SH-SY5Y (cell line): ENCODE data around the gene ZSWIM6.

Experiments used
- GATA2 ChIP-seq: IDR thresholded peaks from 2 replicates; pipeline ENCODE4 v1.6.1; 2011; ENCODE audit warnings: mild to moderate bottlenecking, low read depth, low read length
- GATA3 ChIP-seq: IDR thresholded peaks from 2 replicates; pipeline ENCODE4 v1.6.1; 2011; ENCODE audit warnings: low read depth, mild to moderate bottlenecking, low read length, moderate library complexity

DNA sequence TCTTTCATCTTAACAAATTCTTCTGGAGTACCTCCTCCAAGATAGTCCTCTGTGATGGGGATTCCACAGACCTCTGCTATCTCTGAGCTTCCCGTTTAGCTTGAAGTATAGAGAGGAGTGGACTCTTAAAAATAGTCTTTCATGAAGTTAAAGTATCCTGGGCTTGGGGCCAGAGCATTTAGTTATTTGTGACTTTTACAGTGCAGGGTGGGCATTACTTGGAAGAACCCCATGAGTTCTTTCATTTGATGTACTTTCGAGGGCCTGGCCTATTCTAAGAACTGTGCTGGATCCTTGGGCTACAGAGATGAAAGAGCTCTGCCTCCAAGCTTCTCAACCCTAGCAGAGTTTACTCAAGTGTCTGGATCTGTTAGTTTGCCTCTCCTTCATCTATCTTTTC, 131.5 kb downstream of the ZSWIM6 start:
- TF ChIP-seq GATA2 (no peak), GATA3 (no peak)
